SIG-M5 (cell line): ENCODE results near the gene HSPA12A.

ENCODE experiments used
- DNase-seq: peaks from one replicate; lab custom pipeline; 2025; lab: John Stamatoyannopoulos, UW

Gene HSPA12A

DNA sequence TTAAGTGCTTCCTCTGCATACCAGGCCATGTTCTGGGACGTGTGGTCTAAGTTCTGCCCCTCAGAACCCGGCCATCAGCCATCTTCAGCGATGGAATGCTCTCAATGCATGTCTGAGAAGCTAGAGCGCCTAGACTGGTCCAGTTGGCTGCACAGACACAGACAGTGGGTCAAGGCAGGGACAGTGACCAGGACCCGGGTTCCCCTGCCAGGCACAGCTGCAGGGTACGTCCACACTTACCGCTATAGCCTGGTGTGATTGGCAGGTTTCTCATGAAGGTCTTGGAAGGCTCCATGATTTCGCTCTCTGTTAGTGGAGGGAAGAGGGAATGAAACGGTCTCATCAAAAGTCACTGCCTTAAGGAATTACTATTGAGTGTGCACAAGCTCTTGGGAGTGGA is 74.3 kb downstream of the HSPA12A start:
- DNase-seq: no peak

DNA sequence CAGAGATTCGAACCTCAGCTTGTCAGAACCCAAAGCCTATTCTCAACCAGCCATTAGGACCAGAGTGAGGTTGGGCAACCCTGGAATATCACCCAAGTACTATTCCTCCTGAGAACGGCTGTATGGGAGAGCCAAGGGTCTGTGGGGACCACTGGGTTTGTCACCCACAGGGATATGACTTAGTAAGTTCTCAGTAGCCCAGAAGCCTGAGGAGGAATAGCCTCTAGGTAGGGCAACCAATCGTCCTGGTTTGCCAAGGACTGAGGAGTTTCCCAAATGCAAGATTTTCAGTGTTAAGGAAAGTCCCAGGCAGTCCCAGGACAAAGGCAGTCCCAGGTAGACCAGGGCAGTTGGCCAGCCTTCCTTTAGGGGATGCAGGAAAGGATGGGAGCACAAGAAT is 74.9 kb downstream of the HSPA12A start:
- DNase-seq: no peak

DNA sequence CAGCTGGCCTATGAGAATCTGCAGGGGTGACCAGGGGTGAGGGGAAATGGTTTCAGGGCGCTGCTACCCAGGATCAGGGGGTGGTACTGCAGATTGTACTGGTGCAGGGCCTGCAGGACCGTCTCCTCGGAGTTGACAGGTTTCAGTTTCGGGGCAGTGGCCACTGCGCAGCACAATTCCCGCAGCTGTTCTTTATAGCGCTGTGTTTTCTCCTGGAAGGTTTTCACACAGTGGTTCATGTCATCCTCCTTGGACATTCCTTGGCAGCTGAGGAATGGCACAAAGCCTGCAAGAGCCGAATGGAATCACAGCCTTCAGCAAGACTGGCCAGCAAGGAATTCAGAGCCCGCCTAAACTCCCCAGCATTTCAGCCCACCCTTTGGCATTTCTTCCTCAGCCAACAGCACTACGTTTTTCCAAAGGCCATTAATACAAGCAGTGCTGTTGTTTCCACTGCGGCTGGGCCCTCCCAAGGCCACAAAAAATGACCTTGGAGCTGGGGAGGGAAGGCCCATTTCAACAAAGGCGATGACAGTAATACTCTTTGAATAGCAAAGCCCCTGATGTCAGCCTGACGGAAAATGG is 76.7 kb downstream of the HSPA12A start:
- no peak for DNase-seq

DNA sequence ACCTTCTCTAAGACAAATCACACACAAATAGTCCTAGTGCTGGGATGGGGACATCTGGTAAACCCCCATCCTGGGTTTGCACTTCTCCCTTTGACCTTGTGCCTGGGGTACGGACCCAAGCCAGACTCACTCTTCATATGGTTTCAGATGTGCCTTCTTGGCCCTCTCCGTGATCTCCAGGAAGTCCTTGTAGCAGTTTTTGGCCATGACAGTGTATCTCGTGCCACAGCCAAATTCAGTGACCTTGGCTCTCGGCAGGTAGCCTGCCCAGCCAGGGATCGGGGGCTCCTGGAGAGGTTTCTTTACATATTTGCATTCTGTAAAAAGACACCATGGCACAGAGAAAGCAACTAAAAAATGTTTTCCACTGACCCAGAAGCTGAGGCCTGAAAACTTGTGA is 77.7 kb downstream of the HSPA12A start:
- no peak for DNase-seq

DNA sequence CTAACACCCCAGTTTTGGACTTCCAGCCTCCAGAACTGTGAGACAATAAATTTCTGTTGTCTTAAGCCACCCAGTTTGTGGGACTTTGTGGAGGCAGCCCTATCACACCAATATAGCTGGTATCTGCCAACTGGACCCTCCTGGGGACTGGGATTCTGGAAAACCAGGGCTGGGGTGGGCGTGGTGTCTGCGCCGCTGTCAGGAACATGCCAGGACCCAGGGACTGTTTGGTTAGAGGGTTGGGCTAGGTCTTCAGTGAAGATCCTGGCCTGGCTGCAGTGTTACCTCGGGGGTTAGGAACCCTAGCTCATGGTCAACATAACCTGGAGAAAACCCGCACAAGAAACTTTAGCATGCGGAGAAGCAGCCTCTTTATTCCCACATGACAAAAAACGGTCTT is 79.0 kb downstream of the HSPA12A start:
- DNase-seq: no peak

DNA sequence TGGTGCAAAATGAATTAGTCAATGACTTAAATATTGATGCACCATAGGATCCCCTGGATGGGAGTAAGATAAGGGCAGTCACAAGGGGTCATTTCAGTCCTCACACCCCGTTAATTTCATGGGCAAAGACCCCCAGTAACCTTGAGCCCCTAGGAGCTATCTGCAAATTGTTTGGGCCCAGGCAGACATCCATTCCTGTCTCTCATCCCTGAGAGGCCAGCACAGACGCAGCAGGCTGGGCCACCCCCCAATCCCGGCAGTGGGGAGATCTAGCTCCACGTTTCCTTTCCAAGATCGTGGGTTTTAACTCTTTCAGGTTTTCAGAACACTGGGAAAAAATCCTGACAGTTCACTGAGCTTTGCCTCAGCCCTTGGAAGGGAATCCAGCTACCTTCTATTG is 81.5 kb downstream of the HSPA12A start:
- DNase-seq: no peak

DNA sequence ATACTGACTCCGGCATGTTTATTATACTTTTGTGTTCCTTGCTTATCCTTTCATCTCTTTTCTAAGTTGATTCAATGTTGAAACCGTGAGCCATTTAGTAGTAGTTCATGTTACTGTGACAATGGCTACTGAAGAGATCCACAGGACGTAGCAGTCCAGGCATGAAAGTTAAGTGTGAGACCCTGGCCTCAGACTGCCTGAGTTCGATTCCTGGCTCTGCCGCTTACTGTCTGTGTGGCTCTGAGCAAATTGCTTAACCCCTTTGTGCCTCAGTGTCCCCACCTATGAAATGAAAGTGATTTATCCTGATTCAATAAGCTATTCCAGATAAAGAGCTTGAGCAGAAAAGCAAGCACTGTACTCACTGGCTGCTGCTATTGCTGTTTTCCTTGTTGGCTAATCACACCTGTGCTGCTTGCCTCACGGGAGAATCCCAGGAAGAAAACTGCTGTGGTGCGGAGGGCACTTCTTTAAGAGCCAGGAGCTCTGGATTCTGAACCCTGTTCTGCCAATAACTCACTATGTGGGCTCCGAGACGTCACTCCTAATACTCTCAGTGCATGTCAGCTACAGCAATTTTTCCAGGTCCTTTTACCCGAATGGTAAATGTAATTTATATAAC is 83.2 kb downstream of the HSPA12A start:
- DNase-seq: no peak

DNA sequence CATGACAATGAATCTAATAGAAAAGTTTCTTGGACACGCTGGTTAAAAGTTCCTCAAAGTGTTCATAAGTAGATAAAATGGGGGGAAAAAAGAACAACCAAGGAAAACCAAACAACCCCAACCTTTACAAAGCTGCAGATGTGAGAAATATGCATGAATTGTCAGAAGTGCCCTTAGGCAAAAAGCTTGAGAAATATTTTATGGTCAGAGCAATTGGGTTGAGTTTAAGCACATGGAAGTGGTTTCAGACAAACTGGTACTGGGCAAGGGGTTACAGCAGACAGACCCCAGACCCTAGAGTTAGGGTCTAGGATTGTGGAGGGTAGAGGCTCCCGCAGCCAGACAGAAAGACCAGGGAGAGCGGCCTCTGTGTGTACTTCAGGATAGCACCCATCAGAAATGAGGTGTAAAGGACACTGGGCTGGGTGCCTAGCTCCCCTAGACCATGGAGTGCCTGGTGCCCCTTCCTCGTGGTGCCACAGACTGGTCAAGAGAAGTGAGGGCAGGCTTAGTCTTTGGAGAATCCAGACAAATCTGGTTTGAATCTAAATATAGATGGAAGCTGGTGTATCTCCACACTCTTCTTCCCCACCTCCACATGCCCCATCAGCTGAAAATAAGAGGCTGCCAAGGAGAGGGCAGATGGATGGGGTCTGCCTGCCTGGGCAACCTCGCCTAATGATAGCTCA is 84.4 kb downstream of the HSPA12A start:
- DNase-seq: no peak

DNA sequence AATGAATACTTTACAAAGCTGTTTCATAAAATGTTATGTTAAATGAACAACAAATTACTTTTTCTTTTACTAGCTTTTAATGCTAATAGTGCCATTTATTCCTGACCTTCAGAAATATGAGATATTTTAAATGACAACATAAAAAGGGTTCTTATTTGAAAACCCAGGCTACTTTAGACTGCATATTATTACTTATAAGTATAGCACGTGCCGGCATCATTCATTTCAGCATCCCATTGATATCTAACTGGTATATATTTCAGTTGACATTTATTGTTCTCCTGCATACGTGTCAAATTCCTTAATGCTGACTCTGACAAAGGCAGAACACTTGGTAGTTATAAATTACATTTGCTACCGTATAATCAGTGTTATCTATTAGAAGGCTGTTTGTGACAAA is 86.3 kb downstream of the HSPA12A start:
- DNase-seq: no peak

DNA sequence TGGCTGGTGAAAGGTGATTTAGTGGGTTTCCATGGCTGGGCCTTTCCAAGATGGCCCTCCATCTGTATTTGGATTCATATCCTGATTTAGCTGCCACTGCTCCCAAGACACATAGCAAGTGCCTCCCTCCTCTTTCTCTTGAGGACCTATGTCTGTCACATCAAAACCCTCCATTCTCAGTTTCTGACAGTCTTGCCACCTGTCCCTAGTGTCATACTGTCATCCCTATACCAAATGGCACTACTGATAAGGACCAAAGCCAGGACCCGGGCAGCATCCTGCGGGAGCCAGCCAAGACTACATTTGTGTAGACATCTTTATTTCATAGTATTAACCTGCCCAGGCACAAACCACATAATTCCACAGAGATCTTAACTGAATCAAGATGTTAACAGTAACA is 86.8 kb downstream of the HSPA12A start:
- DNase-seq: no peak

DNA sequence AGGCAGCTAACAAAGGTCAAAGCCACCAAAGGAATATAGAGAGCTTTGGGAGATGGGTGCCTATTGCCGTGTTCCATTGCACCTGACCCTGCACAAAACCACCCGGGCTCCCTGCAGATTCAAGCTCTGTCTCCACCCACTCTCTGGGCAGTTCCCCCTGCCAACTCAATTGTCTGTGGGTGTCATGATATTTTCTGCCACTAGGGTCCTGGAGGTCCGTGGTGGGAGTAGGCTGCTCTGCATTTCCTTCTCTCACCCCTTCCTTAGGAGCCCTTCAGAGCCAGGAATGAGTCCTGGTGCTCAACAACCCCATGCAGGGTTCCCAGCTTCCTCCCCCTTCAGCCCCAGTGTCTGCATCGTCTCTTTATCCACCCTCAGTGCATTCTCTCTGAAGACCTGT is 87.5 kb downstream of the HSPA12A start:
- DNase-seq: no peak

DNA sequence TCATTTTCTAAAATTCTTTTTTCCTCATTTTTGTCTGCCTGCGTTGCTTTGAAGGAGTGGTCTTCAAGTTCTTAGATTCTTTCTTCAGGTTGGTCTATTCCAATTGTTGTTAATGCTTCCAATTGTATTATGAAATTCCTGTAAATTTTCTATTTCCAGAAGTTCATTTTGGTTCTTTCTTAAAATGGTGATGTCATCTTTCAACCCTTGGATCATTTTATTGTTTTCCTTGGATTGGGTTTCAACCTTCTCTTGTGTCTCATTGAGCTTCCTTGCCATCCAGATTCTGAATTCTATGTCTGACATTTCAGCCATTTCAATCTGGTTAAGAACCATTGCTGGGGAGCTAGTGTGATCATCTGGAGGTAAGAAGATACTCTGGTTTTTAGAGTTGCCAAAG is 88.5 kb downstream of the HSPA12A start:
- no peak for DNase-seq

DNA sequence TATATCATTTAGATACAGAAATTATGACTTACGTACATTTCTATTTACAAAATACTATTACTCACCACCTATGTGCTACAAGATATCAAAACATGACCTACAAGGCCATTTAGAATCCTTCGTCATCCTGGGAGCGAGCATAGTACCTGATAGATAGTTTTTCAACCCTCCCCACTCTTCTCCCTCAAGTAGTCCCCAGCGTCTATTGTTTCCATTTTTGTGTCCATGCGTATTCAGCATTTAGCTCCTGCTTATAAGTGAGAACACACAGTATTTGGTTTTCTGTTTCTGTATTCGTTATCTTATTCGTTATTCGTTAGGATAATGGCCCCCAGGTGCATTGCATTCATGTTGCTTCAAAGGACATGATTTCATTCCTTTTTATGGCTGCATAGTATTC is 93.5 kb downstream of the HSPA12A start:
- DNase-seq: no peak

DNA sequence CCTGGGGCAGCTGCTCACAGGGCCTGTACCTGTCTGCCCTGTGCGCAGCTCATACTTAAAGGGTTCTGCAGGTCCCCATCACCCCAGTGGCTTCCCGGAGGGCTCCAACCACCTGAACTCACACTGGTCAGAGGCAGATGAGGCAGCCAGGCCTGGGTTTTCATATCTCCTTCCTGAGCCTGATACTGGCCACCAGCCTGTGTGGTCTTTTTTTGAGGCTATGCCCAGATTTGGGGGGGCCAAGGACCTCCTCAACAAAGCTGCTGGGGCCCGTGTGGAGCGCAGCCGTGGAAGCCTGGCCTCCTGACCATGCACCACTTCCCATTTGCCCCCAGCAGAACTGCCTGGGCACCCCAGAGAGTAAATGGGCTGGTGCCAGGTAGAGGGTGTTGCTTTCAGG is 95.9 kb downstream of the HSPA12A start:
- DNase-seq: no peak

DNA sequence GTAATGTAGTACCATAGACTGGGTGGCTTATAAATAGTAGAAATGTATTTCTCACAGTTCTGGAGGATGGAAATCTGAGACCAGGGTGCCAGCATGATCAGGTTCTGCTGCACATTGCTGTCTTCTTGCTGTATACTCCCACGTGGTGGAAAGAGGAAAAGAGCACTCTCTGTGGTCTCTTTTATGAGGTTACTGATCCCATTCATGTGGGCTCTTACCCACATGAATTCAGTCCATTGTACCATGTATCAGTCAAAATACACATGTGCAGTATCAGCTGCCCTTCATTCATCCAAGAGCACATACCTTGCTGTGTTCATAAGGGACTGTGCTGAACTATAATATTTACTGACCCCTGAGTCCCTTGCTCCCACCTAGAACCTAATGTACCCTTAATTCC is 104.5 kb downstream of the HSPA12A start:
- DNase-seq: no peak

DNA sequence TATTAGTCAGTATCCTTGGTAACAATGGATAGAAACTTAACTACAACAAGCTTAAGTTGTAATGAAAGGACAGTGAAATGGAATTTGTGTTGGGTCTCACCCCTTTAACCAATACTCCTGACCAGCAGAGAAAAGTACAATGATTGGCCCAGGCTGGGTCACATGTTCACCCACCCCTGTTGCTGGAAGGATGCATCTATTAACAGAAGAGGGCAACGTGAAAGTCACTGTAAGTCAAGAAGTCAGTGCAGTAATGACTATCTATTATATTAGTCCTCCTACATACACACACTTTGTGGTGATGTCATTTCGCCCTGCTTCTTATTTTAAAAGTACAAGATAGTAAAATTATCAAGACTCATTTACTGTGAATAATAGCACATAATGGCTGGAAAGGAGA is 105.4 kb downstream of the HSPA12A start:
- DNase-seq: no peak

DNA sequence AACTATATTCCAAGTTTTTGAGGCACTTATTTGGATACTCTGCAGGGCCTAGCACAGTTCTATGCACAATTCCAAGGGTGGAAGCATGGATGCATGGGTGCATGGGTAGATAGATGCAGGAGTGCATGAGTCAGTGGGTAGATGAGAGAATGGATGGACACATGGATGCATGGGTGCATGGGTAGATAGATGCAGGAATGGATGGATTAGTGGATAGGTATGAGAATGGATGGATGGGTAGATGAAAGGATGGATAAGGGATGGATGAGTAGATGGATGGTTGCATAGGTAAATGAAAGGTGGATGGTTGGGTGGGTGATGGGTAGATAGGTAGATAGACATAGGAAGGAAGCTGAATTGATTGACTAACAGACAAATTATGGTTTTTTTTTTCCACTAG is 106.0 kb downstream of the HSPA12A start:
- no peak for DNase-seq

DNA sequence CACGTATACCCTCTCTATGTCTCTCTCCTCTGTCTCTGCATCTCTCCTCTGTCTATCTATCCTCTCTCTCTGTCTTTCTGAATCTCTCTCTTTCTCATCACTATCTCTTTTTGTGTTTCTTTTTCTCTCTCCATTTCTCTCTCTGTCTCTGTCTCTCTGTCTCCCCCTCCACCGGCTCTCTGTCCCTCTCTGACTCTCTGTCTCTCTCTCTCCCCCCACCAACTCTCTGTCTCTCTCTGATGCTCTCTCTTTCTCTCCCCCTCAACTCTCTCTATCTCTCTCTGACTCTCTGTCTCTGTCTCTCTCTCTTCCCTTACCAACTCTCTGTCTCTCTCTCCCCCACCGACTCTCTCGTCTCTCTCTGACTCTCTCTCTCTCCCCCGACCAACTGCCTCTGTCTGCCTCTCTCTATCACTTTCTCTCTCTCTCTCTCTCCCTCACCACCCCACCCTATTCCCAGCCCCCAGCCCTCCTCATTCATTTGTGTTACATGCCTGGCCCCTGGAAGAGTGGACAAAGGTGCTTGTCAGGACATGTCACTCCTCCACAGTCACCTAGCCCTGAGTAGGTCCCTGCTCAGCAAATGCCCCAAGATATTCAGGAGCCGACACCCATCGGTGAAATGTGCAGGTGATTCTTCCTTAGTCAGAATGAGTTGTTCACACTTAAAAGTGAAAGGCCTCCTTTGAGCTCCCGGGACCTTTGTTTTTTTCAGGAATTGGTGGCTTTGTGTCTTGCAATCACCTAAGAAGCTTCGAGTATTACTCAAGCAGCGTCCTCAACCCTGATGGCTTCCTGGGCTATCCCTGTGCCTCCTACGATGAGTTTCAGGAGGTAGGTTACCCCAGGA is 108.0 kb downstream of the HSPA12A start:
- no peak for DNase-seq

DNA sequence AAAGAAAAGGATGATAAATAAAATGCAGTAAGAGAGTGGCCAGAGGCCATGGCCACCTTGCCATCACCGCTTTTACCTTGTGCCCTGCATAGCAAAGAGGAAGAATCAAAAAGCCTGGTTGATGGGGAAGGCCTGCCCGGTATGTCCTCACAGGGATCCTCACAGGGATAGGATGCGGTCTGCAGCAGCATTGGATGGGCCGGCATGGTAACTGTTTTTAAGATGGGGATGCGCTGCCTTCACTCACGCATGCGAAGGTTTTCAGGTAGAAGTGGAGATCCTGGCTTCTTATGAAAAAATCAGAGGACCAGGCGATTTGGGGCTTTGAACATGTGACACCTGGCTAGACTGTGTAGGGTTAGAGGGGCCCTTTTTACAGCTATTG is 109.2 kb downstream of the HSPA12A start:
- DNase-seq: no peak

DNA sequence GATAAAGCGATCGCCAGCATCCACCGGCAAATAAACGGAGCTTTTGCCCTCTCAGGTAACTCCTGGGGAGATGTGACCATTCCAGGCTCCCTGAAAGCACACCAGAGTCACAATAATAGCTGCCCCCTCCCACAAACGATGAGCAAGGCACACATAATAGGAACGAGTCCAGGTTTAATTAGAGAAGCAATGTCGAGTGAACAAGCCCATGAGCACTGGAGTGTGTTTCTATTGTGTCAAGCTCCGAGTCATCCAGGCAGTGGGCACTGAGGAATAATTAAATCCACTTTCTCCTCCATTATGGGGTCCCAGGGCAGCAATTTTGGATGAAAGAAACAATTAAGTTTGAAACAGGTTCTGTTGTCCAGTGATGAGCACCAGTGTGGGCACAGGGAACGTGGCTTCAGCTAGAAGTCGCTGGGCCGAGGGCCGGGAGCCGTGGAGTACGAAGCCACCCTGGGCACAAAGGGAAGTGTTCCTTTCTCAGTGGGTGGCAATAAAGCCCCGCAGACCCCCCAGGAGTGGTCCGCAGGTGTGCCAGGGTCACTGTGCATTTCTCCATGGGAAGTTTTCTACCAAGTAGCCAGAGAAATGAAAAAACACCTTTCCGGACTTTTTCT is 109.7 kb downstream of the HSPA12A start:
- no peak for DNase-seq

DNA sequence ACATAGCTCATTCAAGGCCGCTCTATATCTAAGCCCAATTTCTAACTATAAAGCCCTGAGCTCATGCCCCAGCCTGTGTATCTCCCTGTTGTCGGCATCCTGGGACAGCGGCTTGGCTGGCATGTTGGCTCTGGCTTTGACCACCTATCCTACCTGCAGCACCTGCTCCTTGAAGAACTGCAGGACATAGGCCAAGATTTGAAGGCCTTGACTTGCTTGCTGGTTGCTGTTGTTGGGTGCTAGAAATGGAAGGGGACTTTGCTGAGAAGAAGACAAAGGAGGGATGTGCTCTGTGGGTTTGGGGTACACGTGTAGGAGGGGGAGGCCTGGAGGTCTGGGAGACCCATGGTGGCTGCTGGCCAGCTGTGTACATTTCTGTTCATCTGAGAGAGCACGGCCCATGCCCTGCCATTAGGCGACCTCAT is 110.5 kb downstream of the HSPA12A start:
- DNase-seq: no peak

DNA sequence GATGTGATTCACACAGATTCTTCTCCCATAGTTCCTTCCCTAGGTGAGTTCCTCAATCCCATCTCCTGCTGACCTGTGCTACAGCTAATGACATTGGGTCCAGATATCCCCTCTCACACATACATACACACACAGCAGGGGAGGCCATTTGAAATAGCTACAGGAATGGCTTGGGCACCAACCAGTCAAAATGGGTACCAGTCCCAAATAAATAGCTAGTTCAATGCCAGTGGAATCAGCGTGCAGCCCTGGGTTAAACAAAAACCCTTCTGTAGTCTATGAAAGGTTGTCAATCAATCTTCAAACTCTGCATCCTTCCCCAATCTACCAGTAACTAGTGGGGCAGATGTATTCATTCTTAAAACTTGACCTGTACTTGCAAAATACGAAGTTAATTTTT is 112.3 kb downstream of the HSPA12A start:
- no peak for DNase-seq
